Omental fat pad (tissue), 4 donors: ENCODE data around the gene ZDHHC8. TPM values are rescaled to one million over a fixed set of nuclear protein-coding genes. Genes with fewer than 3 reads are reported as not detected.
"Not testable (repeated sequence)": the region's sequence is repeated elsewhere in the genome, so short reads cannot be mapped to it uniquely, and the experiment has no call there.

Source experiments
- ATAC-seq: fragments of 150-250 bp; one replicate; pipeline ENCODE4 v1.9.1; 2016; ENCODE audit warnings: mild to moderate bottlenecking, moderate library complexity; ENCODE audit not compliant: low FRiP score
- DNase-seq: peaks from one replicate; pipeline ENCODE4 v3.0.0-alpha.2; 2019; ENCODE audit warnings: low spot score
- CTCF ChIP-seq, 3 donors: fragments of 450-650 bp; IDR thresholded peaks; one replicate each; pipeline ENCODE4 v1.5.1; 2016 to 2017; ENCODE audit warnings: antibody characterized with exemption in 3 of 3, mild to moderate bottlenecking in 3 of 3, moderate library complexity in 2 of 3
- total RNA-seq, 4 donors: library from RNA; depleted of rRNA; stranded (reverse); fragments of >200 nt; gene quantifications; one replicate each; pipeline ENCODE4 v1.1.0, GENCODE V29; 2016

ZDHHC8 gene
- total RNA-seq, 4 donors from 2014 or later: 9.5 to 23.3 (median 16.4) TPM

- DNase-seq: no peak
- peak; percentile 21 for ATAC-seq
- no peak for TF ChIP-seq CTCF (IDR thresholded peaks at IDR 0.05)
Measured at GRCh38 chr22:20159076-20159475, 27.5 kb downstream of the ZDHHC8 start.

- not testable (repeated sequence) for ATAC-seq, DNase-seq
Measured at GRCh38 chr22:20159531-20159930, 27.9 kb downstream of the ZDHHC8 start.

DNA sequence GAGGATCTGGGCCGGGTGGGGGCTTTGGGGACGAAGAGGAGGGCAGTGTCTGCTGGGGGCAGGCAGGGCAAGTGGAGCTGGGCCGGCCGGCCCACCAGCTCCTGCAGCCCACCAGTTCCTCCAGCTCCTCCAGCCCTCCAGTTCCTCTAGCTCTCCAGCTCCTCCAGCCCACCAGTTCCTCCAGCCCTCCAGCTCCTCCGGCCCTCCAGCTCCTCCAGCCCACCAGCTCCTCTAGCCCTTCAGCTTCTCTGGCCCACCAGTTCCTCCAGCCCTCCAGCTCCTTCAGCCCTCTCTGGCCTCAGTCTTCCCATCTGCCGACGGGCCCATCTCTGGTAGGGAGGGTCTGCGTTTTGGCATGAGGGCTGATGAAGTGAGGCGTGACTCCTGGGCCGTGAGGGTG lies 28.4 kb downstream of the ZDHHC8 start:
- no peak for ATAC-seq
- DNase-seq: no peak
- TF ChIP-seq CTCF (IDR thresholded peaks at IDR 0.05): no peak

DNA sequence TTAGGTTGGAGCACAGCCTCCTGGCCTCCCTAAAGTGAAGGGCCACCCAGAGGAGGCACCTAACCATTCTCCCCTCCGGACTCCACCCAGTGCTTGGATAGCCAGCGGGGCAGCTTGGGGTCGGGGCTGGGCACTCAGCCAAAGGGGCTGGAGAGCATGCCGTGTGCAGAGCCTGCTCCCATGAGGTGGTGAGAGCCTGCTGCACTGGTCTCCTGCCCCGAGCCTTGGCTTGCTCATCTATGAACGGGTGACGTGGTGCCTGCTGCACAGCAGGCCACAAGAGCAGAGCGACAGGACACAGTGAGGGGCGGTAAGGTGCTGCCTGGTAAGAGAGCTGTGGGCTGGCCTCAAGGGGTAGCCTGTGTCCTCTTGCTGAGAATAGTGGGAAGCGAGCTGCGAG lies 33.3 kb downstream of the ZDHHC8 start:
- no peak for DNase-seq
- ATAC-seq: no peak
- no peak for TF ChIP-seq CTCF (IDR thresholded peaks at IDR 0.05)

DNA sequence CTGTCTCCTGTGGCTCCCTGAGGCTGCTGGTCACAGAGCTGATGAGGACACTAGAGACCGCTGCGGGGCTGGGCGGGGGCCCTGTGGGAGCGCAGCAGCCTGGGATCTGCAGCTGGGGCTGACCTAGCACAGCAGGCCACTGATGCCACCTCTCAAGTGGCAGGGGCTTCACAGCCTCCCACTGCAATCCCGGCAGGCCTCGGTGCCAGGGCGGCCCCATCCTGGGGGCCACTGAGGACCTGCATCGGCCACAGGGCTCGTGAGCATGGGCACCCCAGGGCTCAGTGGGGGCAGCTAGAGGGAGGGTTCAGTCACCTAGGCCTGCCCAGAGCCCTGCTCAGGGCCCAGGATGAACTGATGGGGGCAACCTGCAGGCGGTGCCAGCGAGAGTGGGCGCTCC lies 33.8 kb downstream of the ZDHHC8 start:
- ATAC-seq (no peak), DNase-seq (no peak)
- no peak for TF ChIP-seq CTCF (IDR thresholded peaks at IDR 0.05)

DNA sequence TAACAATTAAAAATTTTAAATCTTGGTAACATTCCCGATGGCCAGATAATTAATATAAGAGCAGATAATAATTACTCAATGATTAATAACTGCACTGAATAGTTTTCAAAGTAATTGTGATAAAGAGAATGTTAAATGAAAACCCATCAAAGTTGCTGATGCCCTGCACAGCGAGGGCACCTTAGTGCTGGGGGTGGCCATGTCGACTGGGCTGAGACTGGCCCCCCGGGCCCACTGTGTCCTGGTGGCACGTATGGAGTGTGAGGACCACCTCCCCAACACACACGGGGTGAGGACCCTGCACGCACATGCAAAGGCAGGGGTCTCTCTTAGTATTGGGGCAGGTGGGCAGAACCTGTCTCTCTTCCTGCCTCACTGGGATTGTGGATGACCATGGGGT lies 34.3 kb downstream of the ZDHHC8 start:
- no peak for DNase-seq
- TF ChIP-seq CTCF (IDR thresholded peaks at IDR 0.05): no peak
- no peak for ATAC-seq

DNA sequence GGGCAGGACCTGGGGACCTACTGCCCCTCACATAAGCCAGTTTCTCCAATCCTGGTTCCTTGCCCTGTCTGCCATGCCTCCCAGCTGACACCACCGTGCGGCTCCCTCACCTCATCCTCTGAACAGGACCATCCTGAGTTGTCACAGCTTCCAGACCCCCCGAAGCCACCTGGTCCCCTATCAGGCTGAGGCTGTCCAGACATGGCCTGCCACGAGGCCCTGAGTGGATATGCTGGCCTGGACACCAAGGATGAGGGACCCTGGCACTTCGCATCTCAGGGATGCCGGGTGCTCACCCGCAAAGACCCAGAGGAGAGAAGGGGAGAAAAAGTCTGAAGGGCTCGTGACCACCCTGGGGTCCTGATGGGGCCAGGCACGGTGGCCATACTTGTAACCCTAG lies 35.1 kb downstream of the ZDHHC8 start:
- DNase-seq: no peak
- no peak for TF ChIP-seq CTCF (IDR thresholded peaks at IDR 0.05)
- ATAC-seq: no peak
